Choroid plexus epithelial cell (primary cell): ENCODE data around the gene OR2W3.
A peak's percentile ranks its signal among the peaks of the same experiment; 100 is the strongest.

Experiments used
- DNase-seq: peaks from one replicate; pipeline ENCODE4 v3.0.0-alpha.2; 2010; ENCODE audit warnings: low read depth
- H3K4me3 ChIP-seq: 2 replicates; pipeline ENCODE4 v1.5.1; 2011; ENCODE audit warnings: low read depth, mild to moderate bottlenecking, control low read depth, low read length, moderate library complexity
- CTCF ChIP-seq: conservative IDR thresholded peaks from 2 replicates; pipeline ENCODE4 v1.5.1; 2011; ENCODE audit warnings: low read depth, mild to moderate bottlenecking, control low read depth, inconsistent platforms, low read length, moderate library complexity

The OR2W3 gene

DNA sequence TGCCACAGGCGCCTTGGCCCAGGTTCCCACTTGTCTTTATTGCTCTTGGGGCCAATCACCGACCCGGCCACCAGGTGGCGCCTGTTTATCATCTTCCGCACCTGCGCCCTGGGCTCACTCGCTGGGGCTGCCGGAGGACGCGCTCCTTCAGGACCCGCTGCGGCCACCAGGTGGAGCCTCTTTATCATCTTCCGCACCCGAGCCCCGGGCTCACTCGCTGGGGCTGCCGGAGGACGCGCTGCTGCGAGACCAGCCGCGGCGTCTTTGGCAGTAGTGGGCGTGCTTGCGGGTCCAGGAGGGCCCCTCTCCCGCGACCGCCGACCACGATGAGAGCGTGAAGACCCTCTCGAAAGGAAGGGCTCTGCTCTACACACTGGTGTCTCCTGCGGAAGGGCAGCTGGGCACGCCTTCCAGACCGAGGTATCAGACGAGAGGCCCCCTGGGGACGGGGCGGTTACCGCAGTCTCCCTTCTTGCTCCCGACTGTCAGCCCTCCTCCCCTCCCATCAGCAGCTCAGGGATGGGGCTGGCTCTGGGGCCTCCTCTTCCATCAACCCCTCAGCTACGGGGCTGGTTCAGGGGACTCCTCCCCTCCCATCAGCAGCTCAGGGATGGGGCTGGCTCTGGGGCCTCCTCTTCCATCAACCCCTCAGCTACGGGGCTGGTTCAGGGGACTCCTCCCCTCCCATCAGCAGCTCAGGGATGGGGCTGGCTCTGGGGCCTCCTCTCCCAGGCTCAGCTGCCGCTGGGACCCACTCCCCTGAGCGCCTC, 41.8 kb downstream of the OR2W3 start:
- peak; percentile 12 for DNase-seq
- H3K4me3 ChIP-seq: peak overlapping the region; percentile 13
- peak; percentile 34 for TF ChIP-seq CTCF

- TF ChIP-seq CTCF: no peak
- DNase-seq: no peak
- H3K4me3 ChIP-seq: no peak overlapping the region
These were observed 47.2 kb downstream of the OR2W3 start for GRCh38 chr1:247942624-247943023.
